ENCODE data around the gene TRAF7. TPM values are rescaled to one million over a fixed set of nuclear protein-coding genes. Genes with fewer than 3 reads are reported as not detected.
"Not testable (repeated sequence)": the region's sequence is repeated elsewhere in the genome, so short reads cannot be mapped to it uniquely, and the experiment has no call there.

Gene TRAF7
- polyA plus RNA-seq, 3 donors from 2014 or later, result 5.2 to 6.9 (median 5.6) TPM

GRCh38 chr16:2114885-2115590 lies 40.5 kb upstream of the TRAF7 start:
- not testable (repeated sequence) for H3K36me3 Mint-ChIP-seq; H3K9me3 Mint-ChIP-seq; H3K4me1 Mint-ChIP-seq; H3K27me3 Mint-ChIP-seq (ENCODE audit: low read depth in 3 of 3); H3K4me3 Mint-ChIP-seq; H3K27ac Mint-ChIP-seq; DNase-seq

DNA sequence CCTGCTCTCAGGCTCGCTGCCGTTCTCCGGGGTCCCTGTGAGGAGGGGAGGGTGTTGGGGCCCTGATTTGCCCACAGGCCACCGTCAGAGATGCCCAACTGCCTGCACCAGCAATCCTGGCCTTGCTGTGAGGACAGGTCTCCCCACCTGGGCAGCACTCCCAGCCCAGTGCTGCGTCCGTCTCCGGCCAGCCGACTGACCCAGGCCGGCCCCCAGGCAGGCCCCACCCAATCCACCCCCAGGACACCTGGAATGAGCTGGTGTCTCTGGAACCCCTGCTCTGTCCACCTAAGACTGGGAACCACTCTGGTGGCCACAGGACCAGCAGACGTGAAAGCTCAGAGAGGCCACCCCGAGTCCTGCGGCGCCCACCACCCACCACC lies 40.0 kb upstream of the TRAF7 start:
- H3K36me3 Mint-ChIP-seq, result no peaks in the 10 kb centered on the region
- peaks cover 0 to 3% (median 2%) of the 10 kb centered on the region in 3 donors for H3K27me3 Mint-ChIP-seq (ENCODE audit: low read depth in 3 of 3)
- DNase-seq, result no peak
- H3K4me1 Mint-ChIP-seq, result peaks cover 0 to 1% of the 10 kb centered on the region in 2 donors
- no peaks in the 10 kb centered on the region for H3K9me3 Mint-ChIP-seq
- H3K4me3 Mint-ChIP-seq, result no peak overlapping the region
- no peak overlapping the region for H3K27ac Mint-ChIP-seq

DNA sequence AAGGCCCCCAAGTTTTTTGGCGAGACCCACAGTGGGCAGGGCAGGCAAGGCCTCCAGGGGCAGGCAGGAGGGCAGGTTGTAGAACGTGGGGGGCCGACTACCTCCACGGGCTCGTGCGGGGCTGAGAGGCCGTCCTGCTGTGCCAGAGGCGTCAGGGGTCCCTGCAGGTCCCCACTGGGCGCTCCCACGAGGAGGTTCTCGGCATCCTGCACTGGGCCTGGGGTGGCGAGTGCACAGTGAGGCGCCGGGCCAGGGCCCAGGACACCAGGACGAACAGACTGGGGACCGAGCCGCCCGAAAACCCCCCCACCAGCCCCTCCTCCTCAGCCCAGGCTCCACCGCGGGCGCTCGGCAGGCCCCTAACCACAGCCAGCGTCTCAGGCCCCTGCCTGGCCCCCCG lies 39.2 kb upstream of the TRAF7 start:
- H3K4me3 Mint-ChIP-seq; H3K36me3 Mint-ChIP-seq; DNase-seq; H3K27ac Mint-ChIP-seq; H3K4me1 Mint-ChIP-seq; H3K27me3 Mint-ChIP-seq (ENCODE audit: low read depth in 3 of 3); H3K9me3 Mint-ChIP-seq: not testable (repeated sequence)

GRCh38 chr16:2117341-2117740 lies 38.2 kb upstream of the TRAF7 start:
- not testable (repeated sequence) for H3K36me3 Mint-ChIP-seq; H3K4me1 Mint-ChIP-seq; H3K4me3 Mint-ChIP-seq; H3K9me3 Mint-ChIP-seq; H3K27me3 Mint-ChIP-seq (ENCODE audit: low read depth in 3 of 3); DNase-seq; H3K27ac Mint-ChIP-seq

GRCh38 chr16:2117960-2118722 lies 37.4 kb upstream of the TRAF7 start:
- H3K4me3 Mint-ChIP-seq; H3K27ac Mint-ChIP-seq; H3K27me3 Mint-ChIP-seq (ENCODE audit: low read depth in 3 of 3); H3K4me1 Mint-ChIP-seq; H3K9me3 Mint-ChIP-seq; H3K36me3 Mint-ChIP-seq; DNase-seq: not testable (repeated sequence)

- not testable (repeated sequence) for H3K4me3 Mint-ChIP-seq; H3K36me3 Mint-ChIP-seq; H3K27me3 Mint-ChIP-seq (ENCODE audit: low read depth in 3 of 3); H3K4me1 Mint-ChIP-seq; DNase-seq; H3K9me3 Mint-ChIP-seq
- H3K27ac Mint-ChIP-seq, result peak overlapping the region in 1 of 6 donors; percentile 35
Observed at GRCh38 chr16:2121325-2121724, 34.3 kb upstream of the TRAF7 start.

GRCh38 chr16:2121853-2122252 lies 33.7 kb upstream of the TRAF7 start:
- Mint-ChIP-seq H3K27me3 (ENCODE audit: low read depth in 3 of 3) (peaks cover 0 to 2% (median 0%) of the 10 kb centered on the region in 3 donors), H3K4me3 (no peak overlapping the region)

GRCh38 chr16:2122429-2122828 lies 33.2 kb upstream of the TRAF7 start:
- no peaks in the 10 kb centered on the region for H3K36me3 Mint-ChIP-seq
- no peak overlapping the region for H3K4me3 Mint-ChIP-seq
- peaks cover 0 to 2% (median 0%) of the 10 kb centered on the region in 3 donors for H3K27me3 Mint-ChIP-seq (ENCODE audit: low read depth in 3 of 3)
- DNase-seq, result no peak
- no peak overlapping the region for H3K27ac Mint-ChIP-seq
- H3K4me1 Mint-ChIP-seq, result peaks cover 0 to 14% of the 10 kb centered on the region in 2 donors
- H3K9me3 Mint-ChIP-seq, result no peaks in the 10 kb centered on the region

More at GRCh38 chr16:2121853-2122252, 33.7 kb upstream of the TRAF7 start:
- no peak overlapping the region for H3K27ac Mint-ChIP-seq
- H3K36me3 Mint-ChIP-seq, result no peaks in the 10 kb centered on the region
- H3K4me1 Mint-ChIP-seq, result peaks cover 0 to 9% of the 10 kb centered on the region in 2 donors
- no peaks in the 10 kb centered on the region for H3K9me3 Mint-ChIP-seq
- no peak for DNase-seq

GRCh38 chr16:2122934-2123683 lies 32.5 kb upstream of the TRAF7 start:
- H3K36me3 Mint-ChIP-seq, H3K27ac Mint-ChIP-seq: not testable (repeated sequence)
- peaks cover under 1 to 15% of the 10 kb centered on the region in 2 donors for H3K4me1 Mint-ChIP-seq

DNA sequence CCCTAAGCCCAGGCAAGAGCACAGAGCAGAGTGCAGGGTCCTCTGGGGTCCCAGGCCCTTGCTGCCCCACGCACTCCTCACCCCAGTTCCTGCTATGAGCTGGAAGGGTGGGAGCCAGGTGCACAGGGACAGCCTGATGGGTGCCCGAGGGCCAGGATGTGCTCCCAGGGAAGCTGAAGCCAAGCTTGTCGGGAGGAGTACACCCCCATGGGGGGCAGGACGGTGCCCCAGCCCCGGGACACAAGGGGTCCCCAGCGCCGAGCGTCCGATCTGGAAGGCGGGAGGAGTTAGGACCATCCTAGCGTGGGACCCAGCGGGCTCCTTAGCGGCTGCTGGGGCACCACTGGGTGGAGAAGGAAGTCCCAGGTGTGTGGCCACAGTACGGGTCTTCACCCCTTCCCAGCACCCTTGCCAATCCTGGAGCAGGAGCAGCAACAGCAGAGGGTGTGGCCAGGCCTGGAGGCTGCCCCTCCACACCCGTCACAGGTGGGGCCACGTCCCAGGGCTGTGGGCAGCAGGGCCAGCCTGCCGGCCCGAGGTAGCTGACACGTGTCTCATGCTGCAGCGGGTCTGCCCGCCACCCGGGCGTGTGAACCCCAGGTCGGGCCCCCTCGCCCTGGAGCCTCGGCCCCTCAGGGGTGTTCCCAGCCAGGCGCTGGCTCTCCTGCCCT lies 31.7 kb upstream of the TRAF7 start:
- H3K36me3 Mint-ChIP-seq; H3K9me3 Mint-ChIP-seq; H3K27me3 Mint-ChIP-seq (ENCODE audit: low read depth in 3 of 3); DNase-seq; H3K27ac Mint-ChIP-seq; H3K4me3 Mint-ChIP-seq: not testable (repeated sequence)
- peaks cover 6 to 21% of the 10 kb centered on the region in 2 donors for H3K4me1 Mint-ChIP-seq

More at GRCh38 chr16:2122934-2123683, 32.5 kb upstream of the TRAF7 start:
- H3K9me3 Mint-ChIP-seq; H3K27me3 Mint-ChIP-seq (ENCODE audit: low read depth in 3 of 3); H3K4me3 Mint-ChIP-seq; DNase-seq: not testable (repeated sequence)

DNA sequence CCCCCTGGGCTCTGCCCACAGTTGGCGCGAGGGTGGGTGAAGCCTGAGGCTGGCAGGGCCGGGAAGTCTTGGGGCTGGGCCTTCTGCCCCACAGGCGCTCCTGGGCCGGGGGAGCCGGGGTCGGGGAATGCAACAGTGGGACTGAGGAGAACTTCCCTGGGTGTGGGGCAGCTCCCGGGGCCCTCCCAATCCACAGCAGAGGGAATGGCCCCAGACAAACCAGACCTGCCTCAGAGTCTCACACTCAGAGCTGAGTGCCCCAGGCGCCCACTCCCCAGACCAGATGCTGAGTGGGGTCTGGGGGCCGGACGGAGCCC lies 31.2 kb upstream of the TRAF7 start:
- H3K4me1 Mint-ChIP-seq, result peaks cover 6 to 22% of the 10 kb centered on the region in 2 donors
- not testable (repeated sequence) for H3K27me3 Mint-ChIP-seq (ENCODE audit: low read depth in 3 of 3); H3K9me3 Mint-ChIP-seq; H3K36me3 Mint-ChIP-seq; H3K27ac Mint-ChIP-seq; H3K4me3 Mint-ChIP-seq; DNase-seq

DNA sequence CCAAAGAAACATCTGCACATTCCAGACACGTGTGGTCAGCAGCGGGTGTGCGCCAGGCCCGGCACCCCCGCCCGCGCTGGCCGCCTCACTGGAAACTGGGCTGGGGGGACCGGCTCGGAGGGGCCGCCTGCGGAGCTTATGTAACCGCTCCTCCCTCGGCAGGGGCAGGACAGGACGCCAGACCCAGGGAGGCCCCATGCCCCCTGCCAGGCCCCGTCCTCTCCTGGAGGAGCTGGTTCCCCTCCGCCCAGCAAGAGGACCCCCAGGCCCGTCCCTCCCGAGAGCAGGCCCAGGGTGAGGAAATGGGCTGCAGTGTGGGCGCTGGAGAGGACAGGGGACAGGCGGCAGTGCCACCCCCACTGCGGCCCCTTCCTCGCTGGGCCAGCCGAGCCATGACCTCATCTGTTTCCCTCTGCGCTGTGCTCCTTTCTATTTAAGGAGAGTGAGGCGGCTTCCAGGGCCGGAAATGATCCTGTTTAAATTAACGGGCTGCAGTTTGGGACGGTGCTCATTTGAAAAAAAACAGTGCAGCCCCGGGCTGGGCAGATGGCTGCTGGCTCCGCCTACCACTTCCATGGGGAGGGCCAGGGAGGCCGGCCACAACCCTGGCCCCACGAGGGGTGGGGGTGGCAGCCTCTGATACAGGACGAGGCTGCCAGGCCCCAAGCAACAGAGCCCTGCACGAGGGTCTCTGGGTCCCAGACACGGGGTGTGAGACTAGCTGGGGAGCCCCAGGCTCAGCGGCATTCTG lies 30.7 kb upstream of the TRAF7 start:
- not testable (repeated sequence) for H3K27me3 Mint-ChIP-seq (ENCODE audit: low read depth in 3 of 3); H3K4me3 Mint-ChIP-seq; H3K9me3 Mint-ChIP-seq; H3K36me3 Mint-ChIP-seq; DNase-seq
- Mint-ChIP-seq H3K4me1 (peaks cover 6 to 22% of the 10 kb centered on the region in 2 donors), H3K27ac (peak overlapping the region in 1 of 6 donors; percentile 28)

- not testable (repeated sequence) for H3K36me3 Mint-ChIP-seq; H3K27me3 Mint-ChIP-seq (ENCODE audit: low read depth in 3 of 3); H3K4me3 Mint-ChIP-seq; DNase-seq; H3K9me3 Mint-ChIP-seq
- Mint-ChIP-seq H3K27ac (peak overlapping the region in 1 of 6 donors; percentile 28), H3K4me1 (peaks cover 6 to 21% of the 10 kb centered on the region in 2 donors)
Observed at GRCh38 chr16:2125609-2126008, 30.0 kb upstream of the TRAF7 start.
